Stimulated activated CD8-positive, alpha-beta memory T cell treated with anti-CD3 and anti-CD28 coated beads, Interleukin-7, amount 100 ng/mL, for 48 hours (primary cell): ENCODE data around the gene PMPCA.

Experiments used
- DNase-seq, 2 donors: peaks; one replicate each; pipeline ENCODE4 v3.0.0-alpha.2; 2020; ENCODE audit warnings: low read depth in 1 of 2; ENCODE audit errors: extremely low read depth in 1 of 2

The PMPCA gene

GRCh38 chr9:136409557-136410455 lies 652 bp upstream of the PMPCA start:
- peak in 1 of 2 donors; percentile 17 for DNase-seq

DNA sequence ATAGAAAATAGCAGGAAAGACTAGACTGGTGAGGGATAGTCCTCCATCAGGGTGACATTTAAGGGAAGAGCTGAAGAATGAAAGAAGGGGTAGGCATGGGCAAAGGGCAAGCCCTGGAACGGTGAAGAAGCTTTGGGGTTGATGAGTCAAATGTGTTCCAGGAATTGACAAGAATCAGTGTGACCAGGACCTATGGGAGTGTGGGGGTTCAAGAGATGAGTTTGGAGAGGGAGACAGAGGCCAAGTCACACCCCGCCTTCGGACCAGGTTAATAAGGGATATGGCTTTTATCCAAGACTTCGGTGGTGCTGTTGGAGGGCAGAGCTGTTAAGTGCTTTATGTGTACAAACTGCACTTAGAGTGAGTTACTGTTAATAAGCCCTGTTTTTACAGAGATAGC lies 920 bp downstream of the PMPCA start:
- DNase-seq, result no peak

- DNase-seq, result no peak
Observed at GRCh38 chr9:136412962-136413361, 2.5 kb downstream of the PMPCA start.

DNA sequence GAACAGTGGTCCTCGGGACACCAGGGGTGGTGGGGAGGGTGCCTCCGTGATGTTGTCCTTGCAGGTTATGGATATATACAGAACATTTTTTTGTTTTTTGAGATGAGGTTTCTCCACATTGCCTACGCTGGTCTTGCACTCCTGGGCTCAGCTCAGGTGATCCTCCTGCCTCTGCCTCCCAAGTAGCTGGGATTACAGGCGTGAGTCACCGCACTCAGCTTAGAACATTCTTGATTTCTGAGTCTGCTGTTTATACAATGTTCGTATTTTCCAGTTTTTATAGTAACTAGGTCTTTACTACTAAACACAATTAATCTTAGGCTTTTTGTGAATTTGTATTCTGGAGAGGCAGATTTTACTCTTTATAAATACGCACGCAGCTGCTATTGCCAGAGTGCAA lies 6.0 kb downstream of the PMPCA start:
- DNase-seq, result no peak

GRCh38 chr9:136416914-136417313 lies 6.5 kb downstream of the PMPCA start:
- DNase-seq, result no peak

DNA sequence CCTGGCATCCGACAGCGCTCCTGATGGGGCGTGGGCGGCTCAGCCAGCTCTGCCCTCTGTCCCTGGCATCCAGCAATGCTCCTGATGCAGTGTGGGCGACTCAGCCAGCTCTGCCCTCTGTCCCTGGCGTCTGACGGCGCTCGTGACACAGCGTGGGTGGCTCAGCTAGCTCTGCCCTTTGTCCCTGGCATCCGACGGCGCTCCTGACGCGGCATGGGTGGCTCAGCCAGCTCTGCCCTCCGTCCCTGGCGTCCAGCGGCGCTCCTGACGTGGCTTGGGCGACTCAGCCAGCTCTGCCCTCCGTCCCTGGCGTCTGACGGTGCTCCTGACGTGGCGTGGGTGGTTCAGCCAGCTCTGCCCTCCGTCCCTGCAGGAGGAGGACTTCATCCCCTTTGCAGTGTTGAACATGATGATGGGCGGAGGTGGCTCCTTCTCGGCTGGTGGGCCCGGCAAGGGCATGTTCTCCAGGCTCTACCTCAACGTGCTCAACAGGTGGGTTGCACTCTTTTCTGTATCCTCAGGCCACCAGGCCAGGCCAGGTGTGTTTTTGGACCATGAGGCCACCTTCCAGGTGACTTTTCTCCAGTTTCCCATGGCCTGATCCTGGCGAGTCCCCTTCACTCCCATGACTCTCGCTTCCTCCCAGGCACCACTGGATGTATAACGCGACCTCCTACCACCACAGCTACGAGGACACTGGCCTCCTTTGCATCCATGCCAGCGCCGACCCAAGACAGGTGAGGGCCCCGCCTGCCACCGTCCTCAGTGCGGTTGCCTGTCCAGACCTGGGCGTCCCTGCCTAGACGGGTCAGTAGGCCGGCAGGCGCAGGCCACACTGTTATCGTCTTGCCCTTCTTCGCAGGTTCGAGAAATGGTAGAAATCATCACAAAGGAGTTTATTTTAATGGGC lies 8.0 kb downstream of the PMPCA start:
- DNase-seq, result no peak

DNA sequence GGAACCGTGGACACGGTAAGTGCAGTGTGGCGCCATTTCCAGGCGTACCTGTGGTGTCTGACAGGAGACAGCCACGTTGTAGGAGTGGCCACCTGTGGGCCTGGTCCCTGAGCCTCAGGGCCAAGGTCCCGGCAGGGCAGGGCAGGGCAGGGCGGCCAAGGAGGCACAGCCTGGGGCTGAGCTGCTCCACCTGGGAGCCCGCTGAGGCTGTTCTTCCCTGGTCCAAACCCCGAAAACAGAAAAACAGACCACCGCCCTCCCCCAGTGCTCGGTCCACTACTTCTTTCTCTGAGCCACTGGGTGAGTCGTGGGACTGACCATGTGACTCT lies 8.6 kb downstream of the PMPCA start:
- no peak for DNase-seq

GRCh38 chr9:136421791-136422190 lies 11.3 kb downstream of the PMPCA start:
- no peak for DNase-seq

DNA sequence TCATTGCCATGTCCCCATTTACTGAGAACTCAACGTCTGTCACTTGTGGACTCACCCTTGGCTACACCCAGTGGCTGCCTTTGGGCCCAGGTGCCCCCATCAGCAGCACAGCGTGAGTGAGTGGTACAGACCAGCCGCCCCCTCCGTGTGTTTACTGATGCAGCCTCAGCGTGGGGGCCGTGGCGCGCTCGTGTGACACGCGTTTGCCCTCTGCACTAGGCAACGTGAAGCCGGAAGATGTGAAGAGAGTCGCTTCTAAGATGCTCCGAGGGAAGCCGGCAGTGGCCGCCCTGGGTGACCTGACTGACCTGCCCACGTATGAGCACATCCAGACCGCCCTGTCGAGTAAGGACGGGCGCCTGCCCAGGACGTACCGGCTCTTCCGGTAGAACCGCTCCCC lies 12.4 kb downstream of the PMPCA start:
- no peak for DNase-seq

DNA sequence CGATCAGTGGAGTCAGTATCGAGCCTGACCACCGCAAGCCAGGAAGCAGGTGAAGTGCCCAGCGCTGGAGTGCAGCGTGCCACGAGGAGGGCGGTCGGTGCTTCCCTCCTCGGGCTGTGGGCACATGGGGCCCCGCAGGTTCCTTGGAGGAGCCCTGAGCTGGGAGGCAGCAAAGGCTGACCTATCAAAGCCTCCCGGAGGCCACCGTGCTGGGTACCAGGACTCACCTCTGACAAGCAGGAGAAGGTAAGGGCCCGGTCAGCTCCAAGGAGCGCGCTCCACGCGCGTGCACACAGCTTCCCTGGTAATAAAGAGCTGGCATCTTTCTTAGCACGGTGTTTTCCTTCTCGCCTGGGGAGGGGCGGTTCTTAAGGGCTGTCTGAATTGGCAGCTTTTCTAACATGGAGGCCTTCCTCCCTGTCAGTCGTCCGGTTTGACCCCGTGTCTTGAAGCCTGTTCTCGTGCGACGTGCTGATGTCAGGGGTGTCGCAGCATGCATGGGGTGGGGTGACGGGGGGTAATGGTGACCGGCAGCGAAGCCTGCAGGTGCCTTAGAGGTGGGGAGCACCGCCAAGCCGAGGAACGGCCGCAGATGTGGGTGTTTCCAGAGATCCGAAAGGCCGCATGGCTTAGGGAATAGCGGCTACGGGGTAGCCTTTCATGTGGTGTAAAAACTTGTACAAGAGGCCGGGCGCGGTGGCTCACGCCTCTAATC lies 13.1 kb downstream of the PMPCA start:
- no peak for DNase-seq

GRCh38 chr9:136424750-136425362 lies 14.4 kb downstream of the PMPCA start:
- DNase-seq, result no peak

- DNase-seq, result peak in 1 of 2 donors; percentile 46
Observed at GRCh38 chr9:136425367-136425766, 14.9 kb downstream of the PMPCA start.

DNA sequence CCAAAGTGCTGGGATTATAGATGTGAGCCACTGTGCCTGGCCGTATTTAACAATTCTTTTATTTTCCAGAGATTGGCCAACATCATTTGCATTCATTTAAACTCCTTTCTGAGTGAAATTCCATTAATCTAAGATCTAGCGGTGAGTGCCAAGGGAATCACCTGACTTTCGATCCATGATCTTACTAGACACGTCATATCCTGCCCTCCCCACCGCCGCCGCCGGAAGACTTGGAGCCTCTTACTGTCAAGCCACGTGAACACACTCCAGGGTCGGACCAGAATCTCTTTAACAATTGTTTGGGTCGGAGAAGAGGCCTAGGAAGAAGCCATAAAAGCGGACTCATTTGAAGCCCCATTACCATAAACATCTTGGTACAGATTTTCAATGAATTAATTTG lies 16.3 kb downstream of the PMPCA start:
- no peak for DNase-seq

GRCh38 chr9:136429075-136429628 lies 18.7 kb downstream of the PMPCA start:
- DNase-seq, result no peak

DNA sequence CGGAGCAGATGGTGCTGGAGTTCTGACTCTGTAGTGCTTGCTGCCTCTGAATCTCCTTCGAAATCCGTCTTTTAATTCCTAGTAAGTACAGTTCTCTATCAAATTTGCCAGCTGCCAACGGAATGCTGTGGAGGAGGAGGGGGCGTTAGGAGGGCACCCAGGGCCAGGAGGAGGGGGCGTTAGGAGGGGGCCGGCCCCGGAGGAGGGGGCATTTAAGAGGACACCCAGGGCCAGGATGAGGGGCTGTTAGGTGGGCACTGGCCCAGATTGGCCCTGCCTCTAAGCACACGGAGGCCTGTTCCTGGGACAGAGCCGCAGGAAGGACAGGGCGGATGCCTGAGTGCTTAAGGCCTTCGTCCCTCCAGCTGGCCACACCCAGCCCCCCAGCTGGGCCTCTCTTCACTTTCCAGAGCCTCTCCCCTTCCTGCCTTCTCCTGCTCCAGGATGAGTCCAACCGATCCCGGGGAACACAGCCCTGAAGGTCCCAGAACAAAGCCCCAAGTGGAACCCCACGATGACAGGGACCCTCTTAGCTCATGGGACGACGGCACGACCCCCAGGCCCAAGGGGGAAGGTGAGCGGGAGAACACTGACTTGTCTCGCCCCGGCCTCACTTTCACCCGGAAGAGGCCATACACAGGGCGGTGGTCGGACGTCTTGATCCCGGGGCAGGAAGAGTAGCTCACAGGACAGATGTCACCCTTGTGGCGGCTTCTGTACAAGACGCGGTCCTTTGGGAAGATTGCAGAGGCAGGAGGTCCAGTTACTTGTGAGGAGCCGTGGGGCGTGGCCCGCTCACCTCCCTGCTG lies 19.4 kb downstream of the PMPCA start:
- no peak for DNase-seq

DNA sequence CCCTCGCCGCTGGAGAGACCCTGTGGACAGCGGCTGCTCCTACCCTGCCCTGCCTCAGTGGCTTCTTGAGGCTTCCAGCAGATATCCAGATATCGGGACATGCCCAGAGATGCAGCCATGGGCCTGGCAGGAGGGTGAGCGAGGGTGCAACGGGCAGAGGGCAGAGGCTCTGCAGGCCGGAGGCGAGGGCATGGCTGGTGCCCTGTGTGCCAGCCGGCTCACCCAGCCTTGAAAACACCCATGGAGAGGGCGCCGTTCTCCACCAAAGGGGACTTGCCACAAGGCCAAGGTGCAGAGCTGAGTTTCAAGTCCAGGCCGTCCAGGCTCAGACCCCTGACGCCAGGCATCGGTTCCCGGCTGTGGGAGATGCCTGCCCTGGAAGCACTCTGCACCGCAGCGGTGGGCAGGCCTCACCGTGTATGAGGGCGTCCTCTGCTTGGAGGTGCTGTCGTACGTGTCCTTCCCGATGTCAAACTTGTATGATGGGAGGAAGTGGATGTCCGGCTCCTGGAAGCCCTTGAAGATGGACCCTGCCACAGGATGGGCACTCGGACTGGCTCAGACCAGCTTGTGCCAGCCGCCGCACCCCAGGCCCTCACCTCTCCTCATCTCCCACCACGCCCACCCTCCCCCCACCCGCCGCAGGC lies 20.3 kb downstream of the PMPCA start:
- DNase-seq, result no peak

- DNase-seq, result no peak
Observed at GRCh38 chr9:136431782-136432350, 21.4 kb downstream of the PMPCA start.

DNA sequence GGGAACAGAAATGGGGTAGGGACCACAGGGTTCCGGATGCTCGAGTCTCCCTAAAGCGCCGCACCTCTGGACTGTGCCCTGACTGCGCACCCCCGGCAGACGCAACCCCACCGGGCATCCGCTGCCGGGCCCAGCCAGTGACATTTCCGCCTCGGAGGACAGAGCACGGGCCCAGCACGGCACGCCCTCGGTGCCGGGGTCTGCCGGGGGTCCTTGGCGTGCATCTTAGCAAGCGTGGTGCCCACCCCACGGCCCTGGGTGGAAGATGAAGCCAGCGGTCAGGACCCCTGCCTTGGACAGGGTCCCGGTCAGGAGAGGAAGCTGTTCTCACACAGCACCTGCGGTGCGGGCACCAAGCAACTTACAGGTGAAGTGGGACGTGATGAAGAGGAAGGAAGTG lies 22.1 kb downstream of the PMPCA start:
- no peak for DNase-seq
